ENCODE measurements around the gene LIMS2. TPM values are rescaled to one million over a fixed set of nuclear protein-coding genes. Genes with fewer than 3 reads are reported as not detected.
A peak's percentile ranks its signal among the peaks of the same experiment; 100 is the strongest.

The LIMS2 gene
- total RNA-seq, 4 donors from 2014 or later: 9.7 to 97.3 (median 22.4) TPM

- no peak for TF ChIP-seq CTCF (IDR thresholded peaks at IDR 0.05)
- no peak for ATAC-seq (ENCODE audit: low FRiP score)
- no peak for DNase-seq (ENCODE audit: low spot score)
Observed at GRCh38 chr2:127626917-127627739, 48.2 kb downstream of the LIMS2 start.

GRCh38 chr2:127626175-127626574, 49.2 kb downstream of the LIMS2 start:
- DNase-seq (ENCODE audit: low spot score): no peak
- no peak for ATAC-seq (ENCODE audit: low FRiP score)
- TF ChIP-seq CTCF (IDR thresholded peaks at IDR 0.05): no peak

GRCh38 chr2:127625572-127625951, 49.8 kb downstream of the LIMS2 start:
- DNase-seq (ENCODE audit: low spot score) (no peak), ATAC-seq (ENCODE audit: low FRiP score) (no peak)
- no peak for TF ChIP-seq CTCF (IDR thresholded peaks at IDR 0.05)

GRCh38 chr2:127624756-127625571, 50.4 kb downstream of the LIMS2 start:
- DNase-seq (ENCODE audit: low spot score) (no peak), ATAC-seq (ENCODE audit: low FRiP score) (no peak)
- no peak for TF ChIP-seq CTCF (IDR thresholded peaks at IDR 0.05)

- no peak for TF ChIP-seq CTCF (IDR thresholded peaks at IDR 0.05)
- ATAC-seq (ENCODE audit: low FRiP score) (no peak), DNase-seq (ENCODE audit: low spot score) (no peak)
Observed at GRCh38 chr2:127624320-127624755, 51.0 kb downstream of the LIMS2 start.

- DNase-seq (ENCODE audit: low spot score): peak; percentile 10
- no peak for ATAC-seq (ENCODE audit: low FRiP score)
- TF ChIP-seq CTCF (IDR thresholded peaks at IDR 0.05): no peak
Observed at GRCh38 chr2:127623388-127624319, 51.7 kb downstream of the LIMS2 start.
